Germinal center (tissue), 1 donor: ENCODE measurements around the gene WWOX.

ENCODE experiments used
- DNase-seq: peaks from one replicate; pipeline ENCODE4 v3.0.0; 2012; ENCODE audit warnings: mixed read lengths, low spot score

The WWOX gene

GRCh38 chr16:78962457-78962929 lies 863.0 kb downstream of the WWOX start:
- DNase-seq: peak; percentile 48

- no peak for DNase-seq
These were observed 868.5 kb downstream of the WWOX start for GRCh38 chr16:78967948-78968347.

- DNase-seq: no peak
These were observed 870.3 kb downstream of the WWOX start for GRCh38 chr16:78969721-78970120.

GRCh38 chr16:78970650-78971049 lies 871.2 kb downstream of the WWOX start:
- DNase-seq: no peak

GRCh38 chr16:78972006-78972405 lies 872.6 kb downstream of the WWOX start:
- no peak for DNase-seq

GRCh38 chr16:78972986-78973385 lies 873.5 kb downstream of the WWOX start:
- DNase-seq: no peak

GRCh38 chr16:78976212-78976611 lies 876.8 kb downstream of the WWOX start:
- no peak for DNase-seq

- DNase-seq: no peak
These were observed 881.4 kb downstream of the WWOX start for GRCh38 chr16:78980825-78981224.

- DNase-seq: no peak
These were observed 882.8 kb downstream of the WWOX start for GRCh38 chr16:78982096-78982744.

- DNase-seq: no peak
These were observed 884.9 kb downstream of the WWOX start for GRCh38 chr16:78984324-78984723.

GRCh38 chr16:78984887-78985464 lies 885.5 kb downstream of the WWOX start:
- DNase-seq: no peak

GRCh38 chr16:78985716-78986605 lies 886.5 kb downstream of the WWOX start:
- DNase-seq: no peak

- DNase-seq: no peak
These were observed 888.2 kb downstream of the WWOX start for GRCh38 chr16:78987666-78988065.

- DNase-seq: no peak
These were observed 889.0 kb downstream of the WWOX start for GRCh38 chr16:78988361-78988969.

- DNase-seq: no peak
These were observed 890.9 kb downstream of the WWOX start for GRCh38 chr16:78990309-78990701.

- no peak for DNase-seq
These were observed 892.5 kb downstream of the WWOX start for GRCh38 chr16:78992001-78992400.

- no peak for DNase-seq
These were observed 893.9 kb downstream of the WWOX start for GRCh38 chr16:78993346-78993745.

- DNase-seq: no peak
These were observed 894.8 kb downstream of the WWOX start for GRCh38 chr16:78994135-78994745.

GRCh38 chr16:78995441-78995840 lies 896.0 kb downstream of the WWOX start:
- DNase-seq: no peak

- no peak for DNase-seq
These were observed 897.3 kb downstream of the WWOX start for GRCh38 chr16:78996790-78997189.

- no peak for DNase-seq
These were observed 899.4 kb downstream of the WWOX start for GRCh38 chr16:78998879-78999278.
